ENCODE data around the gene CHST8. TPM values are rescaled to one million over a fixed set of nuclear protein-coding genes. Genes with fewer than 3 reads are reported as not detected.

Gene CHST8
- total RNA-seq, 1 donor from 2014 or later: not detected

DNA sequence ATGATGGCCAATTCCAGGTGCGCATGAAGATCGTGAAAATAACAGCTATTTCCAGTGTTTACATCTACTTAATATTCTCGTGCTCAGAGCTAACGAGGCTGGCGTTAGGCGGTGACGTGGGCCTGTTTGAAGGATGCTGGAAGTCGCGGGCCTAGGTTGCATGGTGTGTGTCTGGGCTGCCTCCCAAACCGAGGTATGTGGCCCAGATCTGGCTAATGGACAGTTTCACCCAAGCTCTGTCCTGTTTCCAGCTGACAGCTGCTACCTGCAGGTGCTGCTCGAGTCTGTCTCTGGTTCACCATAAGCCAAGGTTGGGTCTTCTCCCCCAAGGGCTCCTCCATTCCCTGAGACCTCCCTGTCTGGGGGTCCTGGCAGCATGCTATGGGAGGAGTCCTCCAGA lies 134.4 kb downstream of the CHST8 start:
- no peak overlapping the region for H3K27ac Mint-ChIP-seq (ENCODE audit: unreplicated experiment)
- peaks cover 34% of the 10 kb centered on the region for H3K27me3 Mint-ChIP-seq (ENCODE audit: low read depth, unreplicated experiment)
- Histone ChIP-seq H3K9me3 (ENCODE audit: insufficient read depth, low read depth, low read length) (no peaks in the 10 kb centered on the region), H3K9ac (ENCODE audit: low read length) (no peak overlapping the region), H3K36me3 (ENCODE audit: insufficient read depth, low read length) (no peaks in the 10 kb centered on the region), H3K79me2 (ENCODE audit: insufficient read depth, low read length) (no peaks in the 10 kb centered on the region), H4K20me1 (ENCODE audit: insufficient read depth, low read length) (no peaks in the 10 kb centered on the region), H3K4me3 (ENCODE audit: insufficient read depth, low read depth, low read length) (no peak overlapping the region), H3K27ac (ENCODE audit: low read depth, low read length) (no peak overlapping the region), H2AFZ (ENCODE audit: low read depth, low read length) (no peak overlapping the region), H3K27me3 (ENCODE audit: insufficient read depth, low read length) (peaks cover 3% of the 10 kb centered on the region), H3K4me1 (ENCODE audit: insufficient read depth, low read length) (no peaks in the 10 kb centered on the region), H3K4me2 (ENCODE audit: low read length) (no peak overlapping the region)
- H3K4me3 Mint-ChIP-seq (ENCODE audit: unreplicated experiment): no peak overlapping the region
- no peaks in the 10 kb centered on the region for H3K36me3 Mint-ChIP-seq (ENCODE audit: low read depth, unreplicated experiment)
- DNase-seq (ENCODE audit: low read depth): no peak
- TF ChIP-seq EZH2 (IDR thresholded peaks at IDR 0.05; ENCODE audit: insufficient read depth, low read length): no peak
- TF ChIP-seq, protein P1, sequence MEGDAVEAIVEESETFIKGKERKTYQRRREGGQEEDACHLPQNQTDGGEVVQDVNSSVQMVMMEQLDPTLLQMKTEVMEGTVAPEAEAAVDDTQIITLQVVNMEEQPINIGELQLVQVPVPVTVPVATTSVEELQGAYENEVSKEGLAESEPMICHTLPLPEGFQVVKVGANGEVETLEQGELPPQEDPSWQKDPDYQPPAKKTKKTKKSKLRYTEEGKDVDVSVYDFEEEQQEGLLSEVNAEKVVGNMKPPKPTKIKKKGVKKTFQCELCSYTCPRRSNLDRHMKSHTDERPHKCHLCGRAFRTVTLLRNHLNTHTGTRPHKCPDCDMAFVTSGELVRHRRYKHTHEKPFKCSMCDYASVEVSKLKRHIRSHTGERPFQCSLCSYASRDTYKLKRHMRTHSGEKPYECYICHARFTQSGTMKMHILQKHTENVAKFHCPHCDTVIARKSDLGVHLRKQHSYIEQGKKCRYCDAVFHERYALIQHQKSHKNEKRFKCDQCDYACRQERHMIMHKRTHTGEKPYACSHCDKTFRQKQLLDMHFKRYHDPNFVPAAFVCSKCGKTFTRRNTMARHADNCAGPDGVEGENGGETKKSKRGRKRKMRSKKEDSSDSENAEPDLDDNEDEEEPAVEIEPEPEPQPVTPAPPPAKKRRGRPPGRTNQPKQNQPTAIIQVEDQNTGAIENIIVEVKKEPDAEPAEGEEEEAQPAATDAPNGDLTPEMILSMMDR (IDR thresholded peaks at IDR 0.05; ENCODE audit: insufficient read depth, low read depth, low read length): no peak
- no peak for FAIRE-seq
- peaks cover 5% of the 10 kb centered on the region for H3K9me3 Mint-ChIP-seq (ENCODE audit: unreplicated experiment)
- peaks cover 7% of the 10 kb centered on the region for H3K4me1 Mint-ChIP-seq (ENCODE audit: low read depth, unreplicated experiment)

DNA sequence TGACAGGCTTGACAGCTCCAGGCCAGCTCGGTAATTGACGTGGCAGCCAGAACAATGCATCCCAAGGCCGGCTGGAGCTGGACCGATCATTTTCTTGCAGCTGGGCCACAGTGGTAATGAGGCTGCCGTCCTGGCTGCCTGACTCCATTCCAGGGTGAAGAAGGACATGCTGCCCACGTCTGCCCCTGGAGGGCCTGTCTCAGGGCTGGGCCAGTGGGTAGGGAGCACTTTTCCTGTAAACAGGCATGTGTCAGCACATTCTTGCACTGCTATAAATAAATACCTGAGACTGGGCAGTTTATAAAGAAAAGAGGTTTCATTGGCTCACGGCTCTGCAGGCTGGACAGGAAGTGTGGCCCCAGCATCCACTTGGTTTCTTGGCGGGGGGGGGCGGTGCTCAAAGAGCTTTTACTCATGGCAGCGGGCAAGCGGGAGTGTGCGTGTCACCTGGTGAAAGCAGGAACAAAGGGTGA lies 136.8 kb downstream of the CHST8 start:
- no peaks in the 10 kb centered on the region for H3K27me3 ChIP-seq (ENCODE audit: insufficient read depth, low read length)
- H4K20me1 ChIP-seq (ENCODE audit: insufficient read depth, low read length): no peaks in the 10 kb centered on the region
- TF ChIP-seq, protein P1 (IDR thresholded peaks at IDR 0.05; ENCODE audit: insufficient read depth, low read depth, low read length): no peak
- no peak for TF ChIP-seq EZH2 (IDR thresholded peaks at IDR 0.05; ENCODE audit: insufficient read depth, low read length)
- no peak overlapping the region for H3K9ac ChIP-seq (ENCODE audit: low read length)
- H3K9me3 ChIP-seq (ENCODE audit: insufficient read depth, low read depth, low read length): no peaks in the 10 kb centered on the region
- peaks cover 7% of the 10 kb centered on the region for H3K4me1 Mint-ChIP-seq (ENCODE audit: low read depth, unreplicated experiment)
- peaks cover 5% of the 10 kb centered on the region for H3K9me3 Mint-ChIP-seq (ENCODE audit: unreplicated experiment)
- H2AFZ ChIP-seq (ENCODE audit: low read depth, low read length): no peak overlapping the region
- no peak overlapping the region for H3K27ac ChIP-seq (ENCODE audit: low read depth, low read length)
- H3K27me3 Mint-ChIP-seq (ENCODE audit: low read depth, unreplicated experiment): peaks cover 45% of the 10 kb centered on the region
- no peaks in the 10 kb centered on the region for H3K79me2 ChIP-seq (ENCODE audit: insufficient read depth, low read length)
- H3K27ac Mint-ChIP-seq (ENCODE audit: unreplicated experiment): peak overlapping the region; percentile 66
- H3K4me3 Mint-ChIP-seq (ENCODE audit: unreplicated experiment): no peak overlapping the region
- no peak overlapping the region for H3K4me3 ChIP-seq (ENCODE audit: insufficient read depth, low read depth, low read length)
- no peaks in the 10 kb centered on the region for H3K36me3 ChIP-seq (ENCODE audit: insufficient read depth, low read length)
- H3K36me3 Mint-ChIP-seq (ENCODE audit: low read depth, unreplicated experiment): no peaks in the 10 kb centered on the region
- no peak overlapping the region for H3K4me2 ChIP-seq (ENCODE audit: low read length)
- no peaks in the 10 kb centered on the region for H3K4me1 ChIP-seq (ENCODE audit: insufficient read depth, low read length)
- FAIRE-seq (no peak), DNase-seq (ENCODE audit: low read depth) (no peak)

DNA sequence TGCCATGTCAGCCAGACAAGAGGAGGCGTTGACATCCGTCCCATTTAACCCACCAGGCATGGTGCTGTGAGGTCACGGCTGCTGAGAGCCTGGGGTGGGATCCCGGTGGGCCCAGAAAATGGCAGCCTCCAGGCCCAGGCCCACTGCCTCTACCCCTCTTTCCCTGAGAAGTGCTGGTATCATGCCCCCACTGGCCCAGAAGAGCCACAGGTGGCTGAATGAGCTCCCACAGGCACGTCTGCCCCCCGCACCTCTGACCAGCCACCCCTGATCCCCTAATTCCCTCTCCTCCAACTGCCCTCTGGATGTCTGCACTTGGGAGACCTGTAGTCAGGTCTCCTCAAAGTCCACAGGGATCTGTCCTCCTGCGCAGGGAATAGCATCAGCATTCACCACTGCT lies 137.6 kb downstream of the CHST8 start:
- no peak for FAIRE-seq
- Histone ChIP-seq H2AFZ (ENCODE audit: low read depth, low read length) (no peak overlapping the region), H4K20me1 (ENCODE audit: insufficient read depth, low read length) (no peaks in the 10 kb centered on the region), H3K9me3 (ENCODE audit: insufficient read depth, low read depth, low read length) (no peaks in the 10 kb centered on the region), H3K79me2 (ENCODE audit: insufficient read depth, low read length) (no peaks in the 10 kb centered on the region), H3K36me3 (ENCODE audit: insufficient read depth, low read length) (no peaks in the 10 kb centered on the region), H3K27me3 (ENCODE audit: insufficient read depth, low read length) (peaks cover 2% of the 10 kb centered on the region), H3K9ac (ENCODE audit: low read length) (no peak overlapping the region), H3K4me3 (ENCODE audit: insufficient read depth, low read depth, low read length) (no peak overlapping the region), H3K4me2 (ENCODE audit: low read length) (no peak overlapping the region), H3K4me1 (ENCODE audit: insufficient read depth, low read length) (no peaks in the 10 kb centered on the region), H3K27ac (ENCODE audit: low read depth, low read length) (no peak overlapping the region)
- Mint-ChIP-seq H3K4me3 (ENCODE audit: unreplicated experiment) (no peak overlapping the region), H3K27ac (ENCODE audit: unreplicated experiment) (peak overlapping the region; percentile 34), H3K9me3 (ENCODE audit: unreplicated experiment) (peaks cover 5% of the 10 kb centered on the region), H3K27me3 (ENCODE audit: low read depth, unreplicated experiment) (peaks cover 50% of the 10 kb centered on the region), H3K4me1 (ENCODE audit: low read depth, unreplicated experiment) (peaks cover 7% of the 10 kb centered on the region), H3K36me3 (ENCODE audit: low read depth, unreplicated experiment) (no peaks in the 10 kb centered on the region)
- no peak for TF ChIP-seq EZH2 (IDR thresholded peaks at IDR 0.05; ENCODE audit: insufficient read depth, low read length)
- TF ChIP-seq, protein P1 (IDR thresholded peaks at IDR 0.05; ENCODE audit: insufficient read depth, low read depth, low read length): no peak
- no peak for DNase-seq (ENCODE audit: low read depth)
